DOHH2 (cell line): ENCODE data around the gene GNPAT.

Source experiments
- H3F3A ChIP-seq: fragments of 200-600 bp; sonication (generic), shearing (Covaris generic); 2 replicates; pipeline ENCODE4 v1.6.0; 2016; ENCODE audit warnings: antibody characterized with exemption, mild to moderate bottlenecking; ENCODE audit not compliant: control insufficient read depth, insufficient read depth
- H3K27ac ChIP-seq: fragments of 200-600 bp; sonication (generic); 2 replicates; pipeline ENCODE4 v1.5.1; 2014; ENCODE audit warnings: low read depth, mild to moderate bottlenecking, low read length, moderate library complexity
- H3K27me3 ChIP-seq: fragments of 200-600 bp; sonication (generic); 2 replicates; pipeline ENCODE4 v1.6.1; 2014; ENCODE audit warnings: mild to moderate bottlenecking, low read length, mixed read lengths; ENCODE audit not compliant: control insufficient read depth
- H3K36me3 ChIP-seq: fragments of 200-600 bp; sonication (generic); 2 replicates; pipeline ENCODE4 v1.6.1; 2014; ENCODE audit warnings: mild to moderate bottlenecking, low read length, moderate library complexity, mixed read lengths; ENCODE audit not compliant: control insufficient read depth
- H3K4me1 ChIP-seq: fragments of 200-600 bp; sonication (generic); 2 replicates; pipeline ENCODE4 v1.6.1; 2014; ENCODE audit warnings: mild to moderate bottlenecking, low read length, mixed read lengths; ENCODE audit not compliant: control insufficient read depth
- H3K4me2 ChIP-seq: fragments of 200-600 bp; sonication (generic); 2 replicates; pipeline ENCODE4 v1.6.0; 2014; ENCODE audit warnings: mild to moderate bottlenecking, low read length, moderate library complexity
- H3K4me3 ChIP-seq: fragments of 200-600 bp; sonication (generic); 2 replicates; pipeline ENCODE4 v1.5.1; 2014; ENCODE audit warnings: mild to moderate bottlenecking, low read length, mixed read lengths
- H3K79me2 ChIP-seq: fragments of 200-600 bp; sonication (generic); 2 replicates; pipeline ENCODE4 v1.6.1; 2014; ENCODE audit warnings: mild to moderate bottlenecking, low read length, mixed read lengths; ENCODE audit not compliant: control insufficient read depth
- H3K9me2 ChIP-seq: fragments of 200-600 bp; sonication (generic); replicated peaks from 2 replicates; pipeline ENCODE4 v1.6.1; 2014; ENCODE audit warnings: mild to moderate bottlenecking, low read length, mixed read lengths; ENCODE audit not compliant: control insufficient read depth
- H3K9me3 ChIP-seq: fragments of 200-600 bp; sonication (generic); 2 replicates; pipeline ENCODE4 v1.6.1; 2014; ENCODE audit warnings: antibody characterized with exemption, low read length, mixed read lengths; ENCODE audit not compliant: control insufficient read depth, insufficient read depth
- H4K20me1 ChIP-seq: fragments of 200-600 bp; sonication (generic); 2 replicates; pipeline ENCODE4 v1.6.0; 2014; ENCODE audit warnings: low read depth, mild to moderate bottlenecking, antibody characterized with exemption, low read length, moderate library complexity; ENCODE audit not compliant: control insufficient read depth, insufficient read depth
- CTCF ChIP-seq: fragments of 200-600 bp; sonication (generic); IDR thresholded peaks from one replicate; pipeline ENCODE4 v1.5.1; 2014; ENCODE audit warnings: antibody characterized with exemption, mild to moderate bottlenecking, low read depth, low read length; ENCODE audit not compliant: poor library complexity, severe bottlenecking
- EZH2phosphoT487 ChIP-seq: fragments of 200-600 bp; sonication (generic); IDR thresholded peaks from 2 replicates; pipeline ENCODE4 v1.6.1; 2017; ENCODE audit warnings: borderline replicate concordance, mild to moderate bottlenecking, antibody characterized with exemption, low read length, moderate library complexity, mixed read lengths

Gene GNPAT

GRCh38 chr1:231284441-231284840 lies 43.4 kb downstream of the GNPAT start:
- no peaks in the 10 kb centered on the region for H3K4me1 ChIP-seq
- no peaks in the 10 kb centered on the region for H3F3A ChIP-seq
- no peaks in the 10 kb centered on the region for H3K27me3 ChIP-seq
- no peaks in the 10 kb centered on the region for H4K20me1 ChIP-seq
- H3K4me3 ChIP-seq: no peak overlapping the region
- no peak overlapping the region for H3K4me2 ChIP-seq
- H3K79me2 ChIP-seq: no peaks in the 10 kb centered on the region
- no peaks in the 10 kb centered on the region for H3K36me3 ChIP-seq
- no peak for TF ChIP-seq CTCF
- H3K27ac ChIP-seq: no peak overlapping the region
- H3K9me2 ChIP-seq: no peaks in the 10 kb centered on the region
- H3K9me3 ChIP-seq: no peaks in the 10 kb centered on the region

- H3K36me3 ChIP-seq: no peaks in the 10 kb centered on the region
- no peak overlapping the region for H3K27ac ChIP-seq
- H3K27me3 ChIP-seq: no peaks in the 10 kb centered on the region
- no peak overlapping the region for H3K4me3 ChIP-seq
- H3K4me1 ChIP-seq: no peaks in the 10 kb centered on the region
- H3K9me2 ChIP-seq: no peaks in the 10 kb centered on the region
- H3K9me3 ChIP-seq: no peaks in the 10 kb centered on the region
- no peaks in the 10 kb centered on the region for H3F3A ChIP-seq
- H3K79me2 ChIP-seq: no peaks in the 10 kb centered on the region
- TF ChIP-seq EZH2phosphoT487 (no peak), CTCF (no peak)
- H4K20me1 ChIP-seq: no peaks in the 10 kb centered on the region
- no peak overlapping the region for H3K4me2 ChIP-seq
These were observed 45.6 kb downstream of the GNPAT start for GRCh38 chr1:231286603-231287002.

GRCh38 chr1:231295938-231296337 lies 54.9 kb downstream of the GNPAT start:
- Histone ChIP-seq H3K27ac (no peak overlapping the region), H3K79me2 (no peaks in the 10 kb centered on the region), H3K27me3 (no peaks in the 10 kb centered on the region), H3K4me2 (no peak overlapping the region), H3F3A (no peaks in the 10 kb centered on the region), H3K4me1 (no peaks in the 10 kb centered on the region), H3K4me3 (no peak overlapping the region), H4K20me1 (no peaks in the 10 kb centered on the region), H3K9me2 (no peaks in the 10 kb centered on the region; the same call in 1 of the 2 replicates), H3K36me3 (no peaks in the 10 kb centered on the region), H3K9me3 (no peaks in the 10 kb centered on the region)
- no peak for TF ChIP-seq CTCF
- TF ChIP-seq EZH2phosphoT487: no peak

- Histone ChIP-seq H3K27ac (no peak overlapping the region), H3K79me2 (no peaks in the 10 kb centered on the region), H3K4me2 (no peak overlapping the region), H3K4me3 (no peak overlapping the region), H3K27me3 (no peaks in the 10 kb centered on the region), H3K36me3 (no peaks in the 10 kb centered on the region), H4K20me1 (no peaks in the 10 kb centered on the region), H3K9me3 (no peaks in the 10 kb centered on the region), H3F3A (no peaks in the 10 kb centered on the region), H3K4me1 (no peaks in the 10 kb centered on the region), H3K9me2 (no peaks in the 10 kb centered on the region; the same call in 1 of the 2 replicates)
- TF ChIP-seq EZH2phosphoT487 (no peak), CTCF (no peak)
These were observed 61.0 kb downstream of the GNPAT start for GRCh38 chr1:231301990-231302389.
